ENCODE measurements around the gene COPA.
"Not testable (repeated sequence)": the region's sequence is repeated elsewhere in the genome, so short reads cannot be mapped to it uniquely, and the experiment has no call there.

Gene COPA

DNA sequence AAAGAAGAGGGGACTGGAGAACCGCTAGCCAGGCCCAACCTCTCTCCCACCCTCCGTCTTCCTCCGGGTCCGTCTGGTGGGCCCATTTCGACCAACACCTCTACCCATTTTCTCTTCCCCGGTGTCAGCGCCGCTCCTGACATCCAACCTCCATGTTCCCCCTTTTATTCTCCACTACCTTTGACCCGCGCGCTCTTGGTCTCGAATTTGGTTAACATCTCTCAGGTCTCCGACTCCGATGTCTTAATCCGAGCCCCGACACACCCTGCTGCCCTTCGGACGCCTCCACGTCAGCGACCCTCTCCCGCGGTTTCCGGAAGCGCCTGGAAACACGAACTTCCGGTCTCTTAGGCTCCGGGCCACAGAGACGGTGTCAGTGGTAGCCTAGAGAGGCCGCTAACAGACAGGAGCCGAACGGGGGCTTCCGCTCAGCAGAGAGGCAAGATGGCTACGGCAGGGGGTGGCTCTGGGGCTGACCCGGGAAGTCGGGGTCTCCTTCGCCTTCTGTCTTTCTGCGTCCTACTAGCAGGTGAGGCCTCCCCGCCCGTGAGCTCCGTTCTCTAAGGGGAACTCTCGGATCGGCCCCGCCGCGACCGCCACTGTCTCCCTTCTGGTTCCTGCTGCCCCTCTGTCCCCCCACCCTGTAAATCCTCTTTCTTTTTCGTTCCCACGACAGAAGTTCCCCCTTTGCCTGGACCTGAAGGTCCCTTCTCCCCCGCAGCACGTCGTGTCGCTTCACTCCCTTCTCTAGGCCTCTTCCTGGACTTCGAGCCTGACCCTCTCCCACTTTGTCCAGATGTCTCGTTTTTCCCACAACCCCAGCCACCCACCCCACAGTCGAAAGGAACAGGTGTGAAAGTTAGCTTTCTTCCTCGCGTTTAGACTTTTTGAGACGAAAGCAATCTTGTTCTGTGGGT is at the start of gene COPA, which contains the start of gene NCSTN:
COPA (minus strand) TSS at position 298 of the 917 bp plus-strand sequence; CDS start at position 218, 80 bp downstream.
NCSTN (plus strand) TSS at position 431 of the 917 bp plus-strand sequence; CDS start at position 445, 14 bp downstream.
- Histone ChIP-seq H3K27ac (peak within 1 kb of the TSS; percentile 94), H3K36me3 (peaks cover 70% of the 10 kb centered on the region), H3K9me3 (ENCODE audit: severe bottlenecking) (no peaks in the 10 kb centered on the region), H3K27me3 (ENCODE audit: insufficient read depth, low read depth, severe bottlenecking) (no peaks in the 10 kb centered on the region), H3K4me3 (ENCODE audit: low read depth, low read length) (peak within 1 kb of the TSS; percentile 71)
- TF ChIP-seq, protein P1, sequence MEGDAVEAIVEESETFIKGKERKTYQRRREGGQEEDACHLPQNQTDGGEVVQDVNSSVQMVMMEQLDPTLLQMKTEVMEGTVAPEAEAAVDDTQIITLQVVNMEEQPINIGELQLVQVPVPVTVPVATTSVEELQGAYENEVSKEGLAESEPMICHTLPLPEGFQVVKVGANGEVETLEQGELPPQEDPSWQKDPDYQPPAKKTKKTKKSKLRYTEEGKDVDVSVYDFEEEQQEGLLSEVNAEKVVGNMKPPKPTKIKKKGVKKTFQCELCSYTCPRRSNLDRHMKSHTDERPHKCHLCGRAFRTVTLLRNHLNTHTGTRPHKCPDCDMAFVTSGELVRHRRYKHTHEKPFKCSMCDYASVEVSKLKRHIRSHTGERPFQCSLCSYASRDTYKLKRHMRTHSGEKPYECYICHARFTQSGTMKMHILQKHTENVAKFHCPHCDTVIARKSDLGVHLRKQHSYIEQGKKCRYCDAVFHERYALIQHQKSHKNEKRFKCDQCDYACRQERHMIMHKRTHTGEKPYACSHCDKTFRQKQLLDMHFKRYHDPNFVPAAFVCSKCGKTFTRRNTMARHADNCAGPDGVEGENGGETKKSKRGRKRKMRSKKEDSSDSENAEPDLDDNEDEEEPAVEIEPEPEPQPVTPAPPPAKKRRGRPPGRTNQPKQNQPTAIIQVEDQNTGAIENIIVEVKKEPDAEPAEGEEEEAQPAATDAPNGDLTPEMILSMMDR (IDR thresholded peaks at IDR 0.05; ENCODE audit: low read depth, low read length), result no peak
- peak; percentile 99 for DNase-seq

DNA sequence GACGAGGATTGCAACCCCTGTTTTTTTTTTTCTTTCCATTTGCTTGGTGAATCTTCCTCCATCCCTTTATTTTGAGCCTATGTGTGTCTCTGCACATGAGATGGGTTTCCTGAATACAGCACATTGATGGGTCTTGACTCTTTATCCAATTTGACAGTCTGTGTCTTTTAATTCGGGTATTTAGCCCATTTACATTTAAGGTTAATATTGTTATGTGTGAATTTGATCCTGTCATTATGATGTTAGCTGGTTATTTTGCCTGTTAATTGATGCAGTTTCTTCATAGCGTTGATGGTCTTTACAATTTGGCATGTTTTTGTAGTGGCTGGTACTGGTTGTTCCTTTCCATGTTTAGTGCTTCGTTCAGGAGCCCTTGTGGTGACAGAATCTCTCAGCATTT is 45.4 kb upstream of the COPA start:
- H3K4me3 ChIP-seq (ENCODE audit: low read depth, low read length); H3K9me3 ChIP-seq (ENCODE audit: severe bottlenecking); H3K27me3 ChIP-seq (ENCODE audit: insufficient read depth, low read depth, severe bottlenecking); H3K36me3 ChIP-seq; DNase-seq; H3K27ac ChIP-seq: not testable (repeated sequence)

DNA sequence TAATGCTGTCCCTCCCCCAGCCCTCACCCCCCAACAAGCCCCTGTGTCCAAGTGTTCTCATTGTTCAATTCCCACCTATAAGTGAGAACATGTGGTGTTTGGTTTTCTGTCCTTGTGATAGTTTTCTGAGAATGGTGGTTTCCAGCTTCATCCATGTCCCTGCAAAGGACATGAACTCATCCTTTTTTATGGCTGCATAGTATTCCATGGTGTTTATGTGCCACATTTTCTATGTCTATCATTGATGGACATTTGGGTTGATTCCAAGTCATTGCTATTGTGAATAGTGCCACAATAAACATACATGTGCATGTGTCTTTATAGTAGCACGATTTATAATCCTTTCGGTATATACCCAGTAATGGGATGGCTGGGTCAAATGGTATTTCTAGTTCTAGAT is 41.8 kb upstream of the COPA start:
- not testable (repeated sequence) for H3K9me3 ChIP-seq (ENCODE audit: severe bottlenecking); H3K27me3 ChIP-seq (ENCODE audit: insufficient read depth, low read depth, severe bottlenecking); DNase-seq; H3K4me3 ChIP-seq (ENCODE audit: low read depth, low read length); H3K27ac ChIP-seq; H3K36me3 ChIP-seq

DNA sequence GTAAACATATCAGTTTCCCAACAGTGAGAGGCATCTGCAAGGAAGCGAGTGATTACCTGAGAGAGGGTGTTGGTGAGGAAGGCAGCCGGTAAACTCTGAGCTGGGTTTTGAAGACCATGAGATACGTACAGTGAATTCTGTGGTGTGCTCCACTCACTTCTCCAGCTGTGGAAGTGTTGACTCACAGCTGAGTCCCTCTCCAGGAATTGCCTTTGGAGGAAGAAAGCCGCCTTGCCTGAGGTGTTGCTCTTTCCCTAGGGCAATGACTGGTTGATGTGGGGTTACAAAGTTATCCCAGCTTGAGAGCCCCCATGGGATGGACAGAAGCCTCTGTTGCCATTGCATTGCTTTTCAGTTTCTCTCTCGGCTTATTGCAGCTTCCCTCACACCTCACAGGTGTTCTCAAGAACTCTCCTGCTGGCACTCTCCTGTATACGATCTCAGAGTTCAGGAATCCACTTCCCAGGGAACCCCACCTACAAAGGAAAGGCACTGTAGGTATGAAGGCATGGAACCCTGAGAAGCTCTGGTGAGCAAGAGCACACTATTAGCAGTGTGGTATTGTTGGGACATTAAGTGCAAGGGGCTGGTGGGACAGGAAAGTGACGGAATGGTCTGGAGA is 34.6 kb upstream of the COPA start:
- H3K27me3 ChIP-seq (ENCODE audit: insufficient read depth, low read depth, severe bottlenecking), result no peaks in the 10 kb centered on the region
- no peaks in the 10 kb centered on the region for H3K9me3 ChIP-seq (ENCODE audit: severe bottlenecking)
- no peak for DNase-seq
- H3K36me3 ChIP-seq, result no peaks in the 10 kb centered on the region
- TF ChIP-seq, protein P1 (IDR thresholded peaks at IDR 0.05; ENCODE audit: low read depth, low read length), result no peak
- no peak overlapping the region for H3K4me3 ChIP-seq (ENCODE audit: low read depth, low read length)
- H3K27ac ChIP-seq, result no peak overlapping the region

DNA sequence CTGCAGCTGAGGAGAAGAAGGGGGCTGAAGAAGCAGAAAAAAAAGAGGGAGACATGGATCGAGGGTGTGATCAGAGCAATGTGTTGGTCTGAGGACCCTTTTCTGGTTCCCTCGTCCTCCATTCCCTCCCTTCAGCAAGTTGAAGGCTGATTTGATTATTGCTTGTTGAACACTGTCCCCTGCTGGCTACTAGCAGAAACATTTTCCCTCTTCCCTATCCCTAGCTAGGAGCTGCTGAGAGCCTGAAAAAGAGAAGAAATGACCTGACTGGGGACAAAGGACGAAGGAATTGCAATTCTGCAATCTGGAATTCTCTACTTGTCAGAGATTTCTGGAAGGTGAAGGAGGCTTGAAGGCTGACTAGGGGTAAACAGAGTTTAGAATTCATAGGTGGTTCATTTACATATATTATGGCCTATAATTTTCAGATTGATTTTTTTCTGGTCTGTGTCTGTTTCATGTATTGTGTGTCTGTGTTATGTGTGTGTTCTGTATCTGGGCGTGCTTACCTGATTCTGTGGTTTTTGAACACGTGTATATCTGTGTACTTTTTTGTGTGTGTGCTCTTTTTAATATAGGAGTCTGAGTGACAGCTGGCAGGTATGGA is 33.6 kb upstream of the COPA start:
- H3K27ac ChIP-seq, result peak overlapping the region; percentile 87
- no peaks in the 10 kb centered on the region for H3K27me3 ChIP-seq (ENCODE audit: insufficient read depth, low read depth, severe bottlenecking)
- TF ChIP-seq, protein P1 (IDR thresholded peaks at IDR 0.05; ENCODE audit: low read depth, low read length), result peak; percentile 99
- peak; percentile 79 for DNase-seq
- no peak overlapping the region for H3K4me3 ChIP-seq (ENCODE audit: low read depth, low read length)
- H3K36me3 ChIP-seq, result no peaks in the 10 kb centered on the region
- no peaks in the 10 kb centered on the region for H3K9me3 ChIP-seq (ENCODE audit: severe bottlenecking)

DNA sequence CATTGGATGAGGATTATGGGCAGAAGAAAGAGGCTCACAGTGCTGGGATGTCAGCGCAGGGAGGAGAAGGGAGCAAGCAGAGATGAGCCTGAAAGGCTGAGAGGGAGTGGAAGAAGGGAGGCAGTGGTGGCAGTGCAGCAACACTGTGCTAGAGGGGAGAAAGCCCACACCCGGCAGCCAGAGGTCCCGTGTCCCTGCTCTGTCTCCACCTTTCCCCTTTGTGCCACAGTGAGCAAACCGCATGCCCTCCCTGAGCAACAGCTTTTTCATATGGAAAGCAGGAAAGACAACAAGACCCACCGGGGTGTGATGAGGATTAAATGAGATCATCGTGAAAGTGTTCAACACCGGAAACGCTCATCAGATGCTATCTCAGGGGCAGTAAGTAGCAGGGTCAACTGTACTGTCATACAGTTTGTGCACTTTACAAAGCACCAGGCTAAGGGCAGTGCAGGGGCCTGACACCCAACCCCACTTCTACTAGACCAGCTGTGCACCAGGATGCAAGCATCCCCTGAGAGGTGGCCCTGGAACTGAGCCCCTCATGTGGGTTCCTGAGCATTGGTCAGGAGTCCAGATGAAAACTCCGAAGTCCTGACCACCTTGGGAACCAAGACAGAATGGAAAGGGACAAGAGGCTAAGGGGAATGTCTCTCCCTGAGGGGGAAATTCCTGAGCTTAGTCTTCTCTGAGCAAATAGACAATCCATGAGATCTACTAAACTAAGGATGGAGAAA is 32.9 kb upstream of the COPA start:
- H3K36me3 ChIP-seq, result peaks cover 5% of the 10 kb centered on the region
- peak overlapping the region; percentile 4; the same call in 1 of the 2 replicates for H3K4me3 ChIP-seq (ENCODE audit: low read depth, low read length)
- TF ChIP-seq, protein P1 (IDR thresholded peaks at IDR 0.05; ENCODE audit: low read depth, low read length), result 0 out of 2 replicates have a peak, but pooled peaks have one; percentile 6
- peak; percentile 66 for DNase-seq
- peak overlapping the region; percentile 87 for H3K27ac ChIP-seq
- H3K9me3 ChIP-seq (ENCODE audit: severe bottlenecking), result no peaks in the 10 kb centered on the region
- H3K27me3 ChIP-seq (ENCODE audit: insufficient read depth, low read depth, severe bottlenecking), result no peaks in the 10 kb centered on the region
